ENCODE results near the gene ELOVL6.

Gene ELOVL6

GRCh38 chr4:110034026-110034393, 164.4 kb downstream of the ELOVL6 start:
- Histone ChIP-seq H3K27ac (no peak overlapping the region), H3K4me3 (no peak overlapping the region)
- DNase-seq (ENCODE audit: low spot score): no peak
- TF ChIP-seq CTCF (IDR thresholded peaks at IDR 0.05): no peak

GRCh38 chr4:110033355-110034025, 164.9 kb downstream of the ELOVL6 start:
- DNase-seq (ENCODE audit: low spot score): no peak
- Histone ChIP-seq H3K27ac (no peak overlapping the region), H3K4me3 (no peak overlapping the region)
- no peak for TF ChIP-seq CTCF (IDR thresholded peaks at IDR 0.05)

- Histone ChIP-seq H3K27ac (no peak overlapping the region), H3K4me3 (no peak overlapping the region)
- no peak for TF ChIP-seq CTCF (IDR thresholded peaks at IDR 0.05)
- no peak for DNase-seq (ENCODE audit: low spot score)
Observed at GRCh38 chr4:110032603-110033002, 165.8 kb downstream of the ELOVL6 start.

- TF ChIP-seq CTCF (IDR thresholded peaks at IDR 0.05): no peak
- no peak overlapping the region for H3K27ac ChIP-seq
- no peak for DNase-seq (ENCODE audit: low spot score)
- H3K4me3 ChIP-seq: no peak overlapping the region
Observed at GRCh38 chr4:110025718-110026117, 172.7 kb downstream of the ELOVL6 start.

GRCh38 chr4:110025056-110025455, 173.4 kb downstream of the ELOVL6 start:
- no peak overlapping the region for H3K27ac ChIP-seq
- no peak for TF ChIP-seq CTCF (IDR thresholded peaks at IDR 0.05)
- H3K4me3 ChIP-seq: no peak overlapping the region
- DNase-seq (ENCODE audit: low spot score): no peak

- Histone ChIP-seq H3K4me3 (no peak overlapping the region), H3K27ac (no peak overlapping the region)
- no peak for TF ChIP-seq CTCF (IDR thresholded peaks at IDR 0.05)
- no peak for DNase-seq (ENCODE audit: low spot score)
Observed at GRCh38 chr4:110022457-110022856, 176.0 kb downstream of the ELOVL6 start.

GRCh38 chr4:110020646-110021443, 177.6 kb downstream of the ELOVL6 start:
- H3K27ac ChIP-seq: no peak overlapping the region
- no peak for TF ChIP-seq CTCF (IDR thresholded peaks at IDR 0.05)
- DNase-seq (ENCODE audit: low spot score): no peak
- H3K4me3 ChIP-seq: no peak overlapping the region
